LNCAP (cell line): Measurements from ENCODE around the gene GSG1L.

ENCODE experiments used
- TF ChIP-seq, protein P1 (sequence below): fragments of 450-650 bp; IDR thresholded peaks from 2 replicates; pipeline ENCODE4 v1.5.1; 2017; ENCODE audit warnings: mild to moderate bottlenecking

The GSG1L gene

DNA sequence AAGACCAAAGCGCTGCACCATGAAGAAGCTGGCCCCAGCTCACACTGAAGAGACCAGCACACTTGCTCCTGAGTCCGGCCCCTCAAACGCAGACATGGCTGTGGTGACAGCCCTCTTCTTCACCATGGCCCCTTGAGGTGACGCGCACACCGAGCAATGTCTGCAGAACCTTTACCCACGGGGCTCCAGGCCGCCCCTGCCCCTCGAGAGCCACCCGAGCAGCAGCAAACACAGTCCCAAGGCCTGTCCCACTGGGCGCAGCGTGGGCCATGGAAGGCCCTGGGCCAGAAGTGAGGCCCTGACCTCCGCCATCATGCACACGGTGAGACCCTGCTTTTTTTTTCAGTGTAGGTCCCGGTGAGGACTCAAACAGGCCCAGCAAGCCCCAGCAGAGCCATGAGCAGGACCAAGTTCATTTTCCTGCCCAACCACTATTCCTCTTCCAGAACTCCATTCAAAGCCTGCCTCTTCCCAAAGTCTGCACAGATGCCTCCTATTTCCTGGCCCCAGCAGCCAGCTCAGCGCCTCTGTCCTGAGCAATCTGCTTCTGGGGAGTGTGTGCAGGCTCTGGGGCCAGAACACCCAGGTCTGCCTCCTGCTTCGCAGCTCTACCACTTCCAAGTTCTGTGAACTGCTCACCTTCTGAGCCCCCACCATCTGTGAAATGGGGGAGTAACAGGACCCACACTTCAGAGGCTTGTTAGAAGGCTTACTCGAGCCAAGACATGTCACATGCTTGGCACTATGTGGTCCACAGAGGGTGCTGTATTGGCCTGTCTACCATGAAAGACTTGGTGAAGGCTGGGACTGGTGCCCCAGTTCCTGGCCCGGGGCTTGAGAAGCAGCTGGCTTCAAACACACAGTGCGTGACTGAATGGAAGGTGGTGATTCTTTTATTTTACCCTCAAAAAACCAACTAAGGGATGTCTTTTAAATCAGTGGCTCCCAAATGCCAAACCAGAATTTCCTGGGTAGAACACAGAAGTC is 35.7 kb upstream of the GSG1L start:
- TF ChIP-seq, protein P1, sequence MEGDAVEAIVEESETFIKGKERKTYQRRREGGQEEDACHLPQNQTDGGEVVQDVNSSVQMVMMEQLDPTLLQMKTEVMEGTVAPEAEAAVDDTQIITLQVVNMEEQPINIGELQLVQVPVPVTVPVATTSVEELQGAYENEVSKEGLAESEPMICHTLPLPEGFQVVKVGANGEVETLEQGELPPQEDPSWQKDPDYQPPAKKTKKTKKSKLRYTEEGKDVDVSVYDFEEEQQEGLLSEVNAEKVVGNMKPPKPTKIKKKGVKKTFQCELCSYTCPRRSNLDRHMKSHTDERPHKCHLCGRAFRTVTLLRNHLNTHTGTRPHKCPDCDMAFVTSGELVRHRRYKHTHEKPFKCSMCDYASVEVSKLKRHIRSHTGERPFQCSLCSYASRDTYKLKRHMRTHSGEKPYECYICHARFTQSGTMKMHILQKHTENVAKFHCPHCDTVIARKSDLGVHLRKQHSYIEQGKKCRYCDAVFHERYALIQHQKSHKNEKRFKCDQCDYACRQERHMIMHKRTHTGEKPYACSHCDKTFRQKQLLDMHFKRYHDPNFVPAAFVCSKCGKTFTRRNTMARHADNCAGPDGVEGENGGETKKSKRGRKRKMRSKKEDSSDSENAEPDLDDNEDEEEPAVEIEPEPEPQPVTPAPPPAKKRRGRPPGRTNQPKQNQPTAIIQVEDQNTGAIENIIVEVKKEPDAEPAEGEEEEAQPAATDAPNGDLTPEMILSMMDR: no peak

DNA sequence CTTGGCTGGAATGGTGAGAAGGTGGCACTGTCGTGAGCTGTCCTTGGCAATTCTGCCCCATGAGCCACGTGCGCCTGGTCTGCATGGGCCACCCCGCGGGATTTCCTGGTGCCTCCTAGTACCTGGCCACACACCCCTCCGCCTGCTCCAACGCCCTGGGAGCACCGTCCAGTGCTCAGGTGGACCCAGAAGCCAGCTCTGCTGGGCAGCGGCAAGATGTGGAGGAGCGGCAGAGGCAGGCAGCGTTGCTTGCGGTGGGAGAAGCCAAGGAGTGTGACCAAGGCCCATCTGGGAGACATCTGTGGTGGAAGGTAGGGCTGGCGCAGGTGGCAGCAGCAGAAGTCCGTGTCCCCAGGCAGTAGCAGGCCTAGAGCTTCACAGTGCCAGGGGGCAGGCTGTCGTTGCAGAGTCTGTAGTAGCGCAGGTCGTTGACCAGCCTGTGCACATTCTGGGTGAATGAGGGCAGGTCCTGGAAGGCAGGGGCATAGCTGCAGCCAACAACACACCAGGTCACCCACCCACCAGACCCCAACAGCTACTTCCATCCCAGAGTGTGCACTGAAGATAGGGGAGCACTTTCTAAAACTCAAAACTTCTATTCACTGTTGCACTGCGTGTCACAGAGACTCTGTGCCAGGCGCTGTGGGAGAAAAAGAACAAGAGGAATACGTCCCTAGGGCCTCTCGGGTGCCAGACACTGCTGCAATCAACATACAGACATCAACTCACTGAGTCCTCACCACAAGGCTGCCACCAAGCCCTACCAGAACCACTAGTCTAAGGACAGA is 34.9 kb upstream of the GSG1L start:
- TF ChIP-seq, protein P1: no peak

DNA sequence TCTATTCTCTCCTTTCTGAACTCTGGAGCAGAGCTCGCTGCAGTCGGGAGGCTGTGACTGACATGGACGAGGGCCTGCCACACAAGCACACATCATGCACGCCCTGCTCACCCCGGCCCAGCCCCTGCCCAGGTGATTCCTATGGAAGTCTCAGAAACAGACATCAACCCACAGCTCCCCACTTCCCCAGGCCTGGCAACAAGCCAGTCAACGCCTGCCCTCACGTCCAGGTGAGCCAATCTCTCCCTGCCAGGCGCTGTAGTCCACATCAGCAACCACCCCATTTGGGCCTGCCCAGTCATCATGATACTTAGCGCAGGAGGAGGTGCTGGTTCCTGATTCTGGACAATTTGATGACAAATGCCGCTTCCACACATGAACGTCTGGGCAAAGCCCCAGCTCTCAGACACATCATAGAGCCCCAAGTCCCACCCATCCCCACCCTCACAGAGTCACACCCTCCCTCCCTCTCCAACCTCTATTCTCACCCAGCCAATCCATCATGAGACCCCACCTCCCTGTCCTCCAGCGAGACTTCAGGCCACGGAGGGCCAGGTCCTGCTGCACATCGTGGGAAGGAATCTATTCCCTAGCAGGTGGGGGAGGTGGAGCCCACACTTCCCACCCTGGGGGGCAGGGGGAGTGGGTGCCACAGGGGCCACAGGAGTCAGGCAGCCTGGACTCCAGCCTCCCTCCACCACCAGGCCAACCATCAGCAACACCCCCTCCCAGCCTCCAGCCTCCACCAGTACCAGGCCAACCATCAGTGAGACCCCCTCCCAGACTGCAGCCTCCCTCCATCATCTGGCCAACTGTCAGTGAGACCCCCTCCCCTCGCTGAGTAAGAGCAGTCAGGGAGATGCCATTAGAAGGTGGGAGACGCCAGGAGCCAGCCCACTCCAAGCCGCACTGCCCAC is 33.7 kb upstream of the GSG1L start:
- TF ChIP-seq, protein P1: no peak

DNA sequence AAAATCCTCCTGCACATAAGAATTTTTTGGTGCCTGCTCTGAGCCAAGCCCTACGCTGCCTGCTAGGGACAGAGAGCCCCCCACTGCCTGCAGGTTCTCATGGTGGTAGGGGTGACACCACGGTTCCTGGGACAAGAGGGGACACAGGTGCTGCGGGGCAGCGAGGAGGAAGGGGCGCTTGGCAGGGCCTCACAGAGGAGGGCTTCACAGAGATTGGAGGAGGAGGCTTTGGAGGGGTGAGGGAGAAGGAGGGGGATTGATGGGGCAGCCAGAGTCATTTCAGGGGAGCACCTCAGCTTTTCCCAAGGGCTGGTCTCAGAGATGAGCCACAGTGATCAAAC is 29.8 kb upstream of the GSG1L start:
- TF ChIP-seq, protein P1: no peak

DNA sequence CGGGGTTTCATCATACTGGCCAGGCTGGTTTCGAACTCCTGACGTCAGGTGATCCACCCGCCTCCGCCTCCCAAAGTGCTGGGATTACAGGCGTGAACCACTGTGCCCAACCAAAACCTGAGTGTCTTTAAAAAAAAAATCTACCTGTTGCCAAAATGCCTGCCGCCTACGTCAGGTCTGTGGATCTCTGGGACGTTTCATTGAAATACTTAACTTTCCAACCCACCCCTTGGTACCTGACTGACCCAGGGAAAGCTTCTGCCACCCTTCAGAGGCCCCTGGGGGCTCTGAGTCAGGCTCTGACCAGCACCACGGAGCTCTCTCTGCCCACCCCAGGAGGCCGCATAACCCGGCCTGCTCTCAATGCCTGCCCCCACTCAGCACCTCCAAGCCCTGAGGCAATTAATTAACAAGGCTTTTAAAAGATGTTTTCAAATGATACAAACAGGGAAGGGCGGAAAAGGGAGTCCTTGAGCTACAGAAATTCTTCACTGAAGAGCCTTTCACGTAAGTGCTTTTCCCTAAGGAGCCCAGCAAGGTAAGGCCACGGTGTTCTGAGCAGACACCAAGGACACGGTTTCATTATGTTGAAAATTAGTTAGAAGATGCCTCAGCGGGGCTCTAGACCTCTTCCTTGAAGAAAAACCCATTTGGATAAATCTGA is 29.3 kb upstream of the GSG1L start:
- TF ChIP-seq, protein P1: no peak

DNA sequence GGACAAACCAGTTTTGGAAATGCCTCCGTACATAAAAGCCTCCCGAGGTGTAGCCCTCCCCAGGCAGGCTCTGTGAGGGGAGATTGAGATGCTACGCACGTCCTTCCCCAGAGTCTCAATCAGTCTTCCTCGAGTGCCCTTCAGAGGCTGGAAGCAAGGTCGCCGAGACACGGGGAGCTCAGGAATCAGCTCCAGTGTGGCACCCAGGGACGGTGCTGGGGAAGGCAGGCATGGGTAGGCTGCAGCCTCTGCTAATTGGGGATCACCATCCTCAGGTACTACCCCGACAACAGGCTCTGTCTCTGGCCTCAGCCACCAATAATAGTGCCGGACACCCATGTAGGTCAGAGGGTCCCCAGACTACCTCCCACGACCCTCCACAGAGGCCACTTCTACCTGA is 28.1 kb upstream of the GSG1L start:
- TF ChIP-seq, protein P1: no peak
